ENCODE data around the gene MAML2.

The MAML2 gene

GRCh38 chr11:96057502-96057901 is 285.5 kb downstream of the MAML2 start:
- no peak for DNase-seq

- DNase-seq, result no peak
Observed at GRCh38 chr11:96056576-96056975, 286.4 kb downstream of the MAML2 start.

DNA sequence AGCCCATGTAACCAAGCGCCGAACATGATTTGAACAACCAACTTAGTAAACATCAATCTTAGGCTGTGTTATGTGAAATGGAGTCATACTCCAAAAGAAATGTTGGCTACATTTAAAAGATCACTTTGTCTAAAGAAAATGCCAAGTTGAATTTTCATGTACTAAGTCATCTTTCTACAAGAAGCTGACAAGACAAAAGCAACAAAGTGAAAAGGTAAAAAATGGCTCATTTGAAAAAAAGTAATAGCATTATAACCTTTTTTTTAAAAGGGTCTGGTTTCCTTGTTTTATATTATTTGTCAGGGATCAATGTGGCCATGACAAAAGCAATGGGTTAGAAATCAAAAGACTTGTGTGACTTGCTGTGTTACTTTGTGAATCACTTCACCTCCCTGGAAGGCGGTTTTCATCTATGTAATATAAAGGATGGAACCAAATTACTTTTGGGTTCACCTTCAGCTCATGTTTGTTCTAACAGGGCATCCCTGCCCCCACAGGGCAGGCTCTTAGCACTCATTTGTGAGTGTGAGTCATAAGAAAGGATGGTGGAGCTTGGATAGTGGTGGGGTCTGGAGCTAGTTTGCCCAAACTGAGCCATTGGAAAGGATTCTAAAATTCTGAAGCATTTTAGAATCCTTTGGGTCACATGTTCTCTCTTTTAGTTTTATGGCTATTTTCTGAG is 287.1 kb downstream of the MAML2 start:
- peak; percentile 35 for DNase-seq

GRCh38 chr11:96054870-96055705 is 287.9 kb downstream of the MAML2 start:
- DNase-seq, result no peak

- no peak for DNase-seq
Observed at GRCh38 chr11:96052921-96053651, 289.9 kb downstream of the MAML2 start.

- DNase-seq, result no peak
Observed at GRCh38 chr11:96051820-96052219, 291.2 kb downstream of the MAML2 start.

GRCh38 chr11:96050435-96051182 is 292.4 kb downstream of the MAML2 start:
- DNase-seq, result no peak

DNA sequence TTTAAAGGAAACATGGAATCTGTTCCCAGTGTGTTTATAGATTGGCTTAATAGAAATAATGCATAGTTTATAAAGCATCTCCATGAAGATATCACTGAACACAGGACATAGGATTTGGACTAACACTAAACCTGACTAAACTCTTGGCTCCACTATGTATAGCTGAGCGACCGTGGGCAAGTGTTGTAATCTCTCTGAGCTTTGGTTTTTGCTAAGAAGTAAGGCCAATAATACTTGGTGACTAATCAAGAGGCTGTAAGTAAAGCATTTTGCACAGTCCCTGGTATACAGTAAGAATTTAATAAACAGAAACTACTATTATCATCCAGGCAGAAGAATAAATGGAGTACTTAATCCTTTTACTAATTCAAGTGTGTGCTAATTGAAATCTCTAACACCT is 293.6 kb downstream of the MAML2 start:
- DNase-seq, result no peak

GRCh38 chr11:96045622-96046456 is 297.2 kb downstream of the MAML2 start:
- no peak for DNase-seq

- DNase-seq, result no peak
Observed at GRCh38 chr11:96044747-96045146, 298.2 kb downstream of the MAML2 start.

GRCh38 chr11:96044311-96044710 is 298.7 kb downstream of the MAML2 start:
- DNase-seq, result no peak

DNA sequence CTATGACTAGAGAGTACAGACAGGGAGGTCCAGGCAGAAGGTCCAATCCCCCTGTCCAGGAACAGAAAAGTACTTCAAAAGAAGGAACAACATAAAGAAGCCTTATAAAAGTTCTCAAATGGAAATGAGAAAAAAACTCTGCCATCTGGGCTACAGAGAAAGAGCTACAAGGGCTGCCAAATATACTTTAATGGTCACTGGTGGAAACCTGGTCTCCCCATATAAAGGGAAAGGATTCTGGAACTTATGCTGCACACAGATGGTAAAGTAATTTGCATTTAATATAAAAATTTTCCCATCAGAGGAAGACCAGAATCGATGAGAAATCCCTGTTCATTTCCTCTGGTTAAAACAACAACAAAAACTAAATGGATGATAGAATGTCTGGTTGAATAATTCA is 299.7 kb downstream of the MAML2 start:
- DNase-seq, result no peak

DNA sequence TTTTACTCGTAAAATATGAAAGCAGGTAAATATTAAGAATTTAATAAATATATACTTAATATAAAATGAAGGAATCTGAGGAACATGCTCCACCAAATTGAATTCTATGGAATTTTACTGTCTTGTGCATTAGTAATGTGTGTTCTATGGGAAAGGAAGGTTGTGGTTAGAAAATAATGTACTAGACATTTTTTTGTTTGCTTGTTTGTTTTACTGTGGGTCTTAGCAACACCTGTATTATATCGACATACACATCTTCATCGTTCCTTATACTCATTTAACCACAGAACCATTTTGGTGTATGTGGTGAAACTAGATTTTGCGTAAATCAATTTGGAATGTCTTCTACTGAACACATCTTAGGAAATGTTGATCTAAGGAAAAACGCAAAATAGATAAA is 304.9 kb downstream of the MAML2 start:
- DNase-seq, result no peak

GRCh38 chr11:96037405-96037949 is 305.5 kb downstream of the MAML2 start:
- no peak for DNase-seq

- DNase-seq, result no peak
Observed at GRCh38 chr11:96036863-96037262, 306.1 kb downstream of the MAML2 start.

DNA sequence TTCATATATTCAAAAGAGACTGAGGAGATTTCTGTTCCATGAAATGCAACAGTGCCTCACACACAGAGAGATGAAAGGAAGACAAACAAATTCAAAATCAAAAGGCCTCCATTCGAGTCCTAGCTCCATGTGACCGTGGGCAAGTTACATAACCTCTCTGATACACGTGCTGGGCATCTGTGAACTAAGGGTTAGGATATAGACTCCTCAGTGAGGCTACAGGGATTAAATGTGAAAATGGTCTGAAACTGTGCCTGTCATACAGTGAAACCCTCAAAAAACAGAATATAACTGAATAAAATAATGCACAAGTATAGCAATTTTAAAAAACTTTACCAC is 307.3 kb downstream of the MAML2 start:
- no peak for DNase-seq

GRCh38 chr11:96035031-96035739 is 307.8 kb downstream of the MAML2 start:
- no peak for DNase-seq

GRCh38 chr11:96033599-96033998 is 309.4 kb downstream of the MAML2 start:
- no peak for DNase-seq

GRCh38 chr11:96033095-96033494 is 309.9 kb downstream of the MAML2 start:
- DNase-seq, result no peak

- DNase-seq, result no peak
Observed at GRCh38 chr11:96028746-96029145, 314.2 kb downstream of the MAML2 start.

GRCh38 chr11:96027021-96027420 is 316.0 kb downstream of the MAML2 start:
- DNase-seq, result no peak
